HEK293T (cell line): ENCODE data around the gene PTH.
A peak's percentile ranks its signal among the peaks of the same experiment; 100 is the strongest.

Experiments
- CTCF ChIA-PET: fragments of 350-600 bp; formaldehyde crosslinking; extraction: SDS; loops from one replicate; lab custom pipeline; 2021; ENCODE audit warnings: antibody characterized with exemption, inconsistent platforms; lab: Yijun Ruan, JAX
- POLR2A ChIA-PET: fragments of 350-600 bp; formaldehyde crosslinking; extraction: SDS; loops from one replicate; lab custom pipeline; 2020; ENCODE audit warnings: antibody characterized with exemption, inconsistent platforms; lab: Yijun Ruan, JAX
- DNase-seq: peaks from one replicate; pipeline ENCODE4 v3.0.0; 2012; ENCODE audit warnings: mixed read lengths; ENCODE audit errors: extremely low spot score
- ARNT ChIP-seq: fragments of 450-650 bp; IDR thresholded peaks from 2 replicates; pipeline ENCODE4 v1.6.1; 2017; ENCODE audit warnings: mild to moderate bottlenecking
- BHLHE40 ChIP-seq: fragments of 450-650 bp; IDR thresholded peaks from 2 replicates; pipeline ENCODE4 v1.6.1; 2016; ENCODE audit warnings: mild to moderate bottlenecking, moderate library complexity, borderline replicate concordance
- CTBP1 ChIP-seq: fragments of 450-650 bp; IDR thresholded peaks from 2 replicates; pipeline ENCODE4 v1.6.1; 2016; ENCODE audit warnings: borderline replicate concordance
- ELF4 ChIP-seq: fragments of 450-650 bp; IDR thresholded peaks from 2 replicates; pipeline ENCODE4 v1.6.1; 2017; ENCODE audit warnings: antibody characterized with exemption
- FOXA1 ChIP-seq: fragments of 450-650 bp; IDR thresholded peaks from 2 replicates; pipeline ENCODE4 v1.6.1; 2016; ENCODE audit warnings: mild to moderate bottlenecking
- FOXK2 ChIP-seq: fragments of 450-650 bp; IDR thresholded peaks from 2 replicates; pipeline ENCODE4 v1.6.1; 2016; ENCODE audit warnings: mild to moderate bottlenecking
- FOXM1 ChIP-seq: fragments of 450-650 bp; IDR thresholded peaks from 2 replicates; pipeline ENCODE4 v1.6.1; 2017; ENCODE audit warnings: mild to moderate bottlenecking, borderline replicate concordance
- HDGF ChIP-seq: fragments of 450-650 bp; IDR thresholded peaks from 2 replicates; pipeline ENCODE4 v1.6.1; 2017; ENCODE audit warnings: antibody characterized with exemption, borderline replicate concordance
- L3MBTL2 ChIP-seq: fragments of 450-650 bp; conservative IDR thresholded peaks from 2 replicates; pipeline ENCODE4 v1.6.1; 2016; ENCODE audit warnings: mild to moderate bottlenecking
- LEF1 ChIP-seq: fragments of 450-650 bp; IDR thresholded peaks from 2 replicates; pipeline ENCODE4 v1.6.1; 2017; ENCODE audit warnings: mild to moderate bottlenecking, borderline replicate concordance
- NFRKB ChIP-seq: fragments of 450-650 bp; IDR thresholded peaks from 2 replicates; pipeline ENCODE4 v1.6.1; 2016; ENCODE audit warnings: mild to moderate bottlenecking, moderate library complexity
- PKNOX1 ChIP-seq: fragments of 450-650 bp; IDR thresholded peaks from 2 replicates; pipeline ENCODE4 v1.6.1; 2016
- SP1 ChIP-seq: fragments of 450-650 bp; IDR thresholded peaks from 2 replicates; pipeline ENCODE4 v1.6.1; 2017
- SUZ12 ChIP-seq: fragments of 450-650 bp; IDR thresholded peaks from 2 replicates; pipeline ENCODE4 v1.6.1; 2016; ENCODE audit warnings: mild to moderate bottlenecking
- TARDBP ChIP-seq: fragments of 450-650 bp; IDR thresholded peaks from 2 replicates; pipeline ENCODE4 v1.6.1; 2016
- ZNF384 ChIP-seq: fragments of 450-650 bp; IDR thresholded peaks from 2 replicates; pipeline ENCODE4 v1.6.1; 2016

PTH gene

GRCh38 chr11:13495929-13496328, at the start of gene PTH:
TSS of gene PTH (minus strand) at chr11:13495997. CDS start at chr11:13492855, 3,142 bp downstream.
- ChIA-PET POLR2A (no interaction called here), CTCF (no interaction called here)
- DNase-seq: peak; percentile 23
- TF ChIP-seq PKNOX1 (peak; percentile 16; the same call in 1 of the 2 replicates), ARNT (no peak)

- no peak for TF ChIP-seq CTBP1
- TF ChIP-seq LEF1: no peak
- no peak for TF ChIP-seq ARNT
- TF ChIP-seq NFRKB: no peak
- POLR2A ChIA-PET: no interaction called here
- CTCF ChIA-PET: no interaction called here
- no peak for DNase-seq
Observed at GRCh38 chr11:13538044-13538443, 42.2 kb upstream of the PTH start.

- TF ChIP-seq L3MBTL2 (no peak), ZNF384 (no peak), NFRKB (no peak), ELF4 (no peak), LEF1 (no peak), HDGF (no peak), ARNT (no peak), SUZ12 (no peak), TARDBP (no peak), FOXM1 (no peak), FOXA1 (no peak), SP1 (no peak), PKNOX1 (no peak), CTBP1 (no peak), FOXK2 (no peak), BHLHE40 (no peak)
- POLR2A ChIA-PET: no interaction called here
- CTCF ChIA-PET: interaction anchor here (0.7 kb wide), 1 partner anchor 98 kb away, joined by 3 read pairs; no protein-coding TSS in a partner anchor
- DNase-seq: no peak
Observed at GRCh38 chr11:13535819-13536218, 40.0 kb upstream of the PTH start.

- POLR2A ChIA-PET: no interaction called here
- CTCF ChIA-PET: no interaction called here
- no peak for DNase-seq
- TF ChIP-seq ZNF384 (no peak), SUZ12 (no peak), TARDBP (no peak)
Observed at GRCh38 chr11:13534358-13534757, 38.6 kb upstream of the PTH start.

GRCh38 chr11:13525257-13525656, 29.5 kb upstream of the PTH start:
- DNase-seq: no peak
- no peak for TF ChIP-seq FOXK2
- no peak for TF ChIP-seq ZNF384
- no peak for TF ChIP-seq L3MBTL2
- TF ChIP-seq SP1: no peak
- TF ChIP-seq CTBP1: no peak
- TF ChIP-seq PKNOX1: no peak
- TF ChIP-seq ARNT: no peak
- no peak for TF ChIP-seq LEF1
- ChIA-PET POLR2A (no interaction called here), CTCF (no interaction called here)

- DNase-seq: no peak
- CTCF ChIA-PET: no interaction called here
- POLR2A ChIA-PET: no interaction called here
- no peak for TF ChIP-seq ZNF384
Observed at GRCh38 chr11:13503393-13503792, 7.6 kb upstream of the PTH start.

- no peak for TF ChIP-seq TARDBP
- no peak for TF ChIP-seq ELF4
- TF ChIP-seq ZNF384: no peak
- no peak for TF ChIP-seq CTBP1
- no peak for TF ChIP-seq HDGF
- TF ChIP-seq SP1: no peak
- TF ChIP-seq L3MBTL2: no peak
- no peak for TF ChIP-seq PKNOX1
- no peak for TF ChIP-seq ARNT
- no peak for TF ChIP-seq SUZ12
- no peak for TF ChIP-seq BHLHE40
- no peak for TF ChIP-seq FOXM1
- TF ChIP-seq FOXK2: no peak
- TF ChIP-seq LEF1: no peak
- TF ChIP-seq FOXA1: no peak
- no peak for TF ChIP-seq NFRKB
- CTCF ChIA-PET: no interaction called here
- POLR2A ChIA-PET: no interaction called here
- DNase-seq: no peak
Observed at GRCh38 chr11:13502492-13502891, 6.7 kb upstream of the PTH start.
